HFFc6 (cell line): ENCODE data around the gene ERBB4. TPM values are rescaled to one million over a fixed set of nuclear protein-coding genes. Genes with fewer than 3 reads are reported as not detected.

Experiments used
- DNase-seq: peaks from one replicate; pipeline ENCODE4 v3.0.0-alpha.2; 2018
- H3K27ac Mint-ChIP-seq: 2 replicates; pipeline ENCODE4 v1.8.0; 2020; ENCODE audit warnings: mild to moderate bottlenecking, mixed read lengths
- H3K27me3 Mint-ChIP-seq: 2 replicates; pipeline ENCODE4 v1.8.0; 2021; ENCODE audit warnings: mild to moderate bottlenecking, moderate library complexity, mixed read lengths; ENCODE audit not compliant: insufficient read depth
- H3K36me3 Mint-ChIP-seq: 2 replicates; pipeline ENCODE4 v1.8.0; 2021; ENCODE audit warnings: low read depth, mixed read lengths
- H3K4me1 Mint-ChIP-seq: 2 replicates; pipeline ENCODE4 v1.8.0; 2020; ENCODE audit warnings: low read depth, mixed read lengths
- H3K4me3 Mint-ChIP-seq: 2 replicates; pipeline ENCODE4 v1.8.0; 2020; ENCODE audit warnings: mild to moderate bottlenecking, moderate library complexity, mixed read lengths
- H3K9me3 Mint-ChIP-seq: 2 replicates; pipeline ENCODE4 v1.8.0; 2020; ENCODE audit warnings: mild to moderate bottlenecking, mixed read lengths
- total RNA-seq, 6 experiments: library from RNA; stranded (reverse); fragmentation: NEBNext Ultra II Directional; extraction: Animal tissue kit (Norgen Biotek cat#: 25700); gene quantifications; 2 replicates in 1 of 6; 3 replicates in 5 of 6; pipeline ENCODE4 v1.2.3, GENCODE V29; 2021
- TF ChIP-seq, protein P1 (sequence below): fragments of 200-600 bp; sonication (generic); IDR thresholded peaks from 2 replicates; pipeline ENCODE4 v1.5.0; 2021; ENCODE audit warnings: antibody characterized with exemption, mild to moderate bottlenecking

The ERBB4 gene
- total RNA-seq, 6 experiments from 2014 or later: not detected

- H3K27me3 Mint-ChIP-seq: no peaks in the 10 kb centered on the region
- peaks cover 16% of the 10 kb centered on the region for H3K4me1 Mint-ChIP-seq
- no peaks in the 10 kb centered on the region for H3K36me3 Mint-ChIP-seq
- no peak overlapping the region for H3K4me3 Mint-ChIP-seq
- H3K27ac Mint-ChIP-seq: no peak overlapping the region
- TF ChIP-seq, protein P1, sequence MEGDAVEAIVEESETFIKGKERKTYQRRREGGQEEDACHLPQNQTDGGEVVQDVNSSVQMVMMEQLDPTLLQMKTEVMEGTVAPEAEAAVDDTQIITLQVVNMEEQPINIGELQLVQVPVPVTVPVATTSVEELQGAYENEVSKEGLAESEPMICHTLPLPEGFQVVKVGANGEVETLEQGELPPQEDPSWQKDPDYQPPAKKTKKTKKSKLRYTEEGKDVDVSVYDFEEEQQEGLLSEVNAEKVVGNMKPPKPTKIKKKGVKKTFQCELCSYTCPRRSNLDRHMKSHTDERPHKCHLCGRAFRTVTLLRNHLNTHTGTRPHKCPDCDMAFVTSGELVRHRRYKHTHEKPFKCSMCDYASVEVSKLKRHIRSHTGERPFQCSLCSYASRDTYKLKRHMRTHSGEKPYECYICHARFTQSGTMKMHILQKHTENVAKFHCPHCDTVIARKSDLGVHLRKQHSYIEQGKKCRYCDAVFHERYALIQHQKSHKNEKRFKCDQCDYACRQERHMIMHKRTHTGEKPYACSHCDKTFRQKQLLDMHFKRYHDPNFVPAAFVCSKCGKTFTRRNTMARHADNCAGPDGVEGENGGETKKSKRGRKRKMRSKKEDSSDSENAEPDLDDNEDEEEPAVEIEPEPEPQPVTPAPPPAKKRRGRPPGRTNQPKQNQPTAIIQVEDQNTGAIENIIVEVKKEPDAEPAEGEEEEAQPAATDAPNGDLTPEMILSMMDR: no peak
- DNase-seq: no peak
- H3K9me3 Mint-ChIP-seq: no peaks in the 10 kb centered on the region; the same call in 1 of the 2 replicates
These were observed 130.1 kb downstream of the ERBB4 start for GRCh38 chr2:212408524-212408923.

DNA sequence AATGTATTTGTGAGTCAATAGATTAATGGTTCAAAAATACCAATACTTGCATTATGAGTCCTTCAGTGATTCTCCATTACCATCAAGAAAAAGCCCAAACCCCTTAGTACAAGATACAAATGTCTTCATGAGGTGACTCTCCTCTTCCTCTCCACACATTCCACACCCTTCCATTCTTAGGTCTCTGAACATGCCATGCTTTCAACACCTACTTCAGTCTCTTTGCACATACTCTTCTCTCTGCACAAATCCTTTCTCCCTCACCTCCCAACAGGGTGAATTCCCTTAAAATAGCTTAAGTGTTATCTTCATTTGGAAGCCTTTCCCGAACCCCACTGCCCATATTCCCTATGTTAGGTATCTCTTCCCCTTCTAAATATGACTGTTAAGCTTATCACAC, 131.9 kb downstream of the ERBB4 start:
- DNase-seq: no peak
- Mint-ChIP-seq H3K27ac (no peak overlapping the region), H3K9me3 (no peaks in the 10 kb centered on the region; the same call in 1 of the 2 replicates), H3K4me3 (no peak overlapping the region), H3K27me3 (no peaks in the 10 kb centered on the region), H3K36me3 (no peaks in the 10 kb centered on the region), H3K4me1 (peaks cover 16% of the 10 kb centered on the region)
- TF ChIP-seq, protein P1: no peak

- H3K27ac Mint-ChIP-seq: no peak overlapping the region
- no peaks in the 10 kb centered on the region for H3K27me3 Mint-ChIP-seq
- H3K4me1 Mint-ChIP-seq: no peaks in the 10 kb centered on the region
- TF ChIP-seq, protein P1: peak; percentile 26; the same call in 1 of the 2 replicates
- H3K9me3 Mint-ChIP-seq: no peaks in the 10 kb centered on the region; the same call in 1 of the 2 replicates
- DNase-seq: no peak
- no peak overlapping the region for H3K4me3 Mint-ChIP-seq
- no peaks in the 10 kb centered on the region for H3K36me3 Mint-ChIP-seq
These were observed 136.3 kb downstream of the ERBB4 start for GRCh38 chr2:212402316-212402715.

DNA sequence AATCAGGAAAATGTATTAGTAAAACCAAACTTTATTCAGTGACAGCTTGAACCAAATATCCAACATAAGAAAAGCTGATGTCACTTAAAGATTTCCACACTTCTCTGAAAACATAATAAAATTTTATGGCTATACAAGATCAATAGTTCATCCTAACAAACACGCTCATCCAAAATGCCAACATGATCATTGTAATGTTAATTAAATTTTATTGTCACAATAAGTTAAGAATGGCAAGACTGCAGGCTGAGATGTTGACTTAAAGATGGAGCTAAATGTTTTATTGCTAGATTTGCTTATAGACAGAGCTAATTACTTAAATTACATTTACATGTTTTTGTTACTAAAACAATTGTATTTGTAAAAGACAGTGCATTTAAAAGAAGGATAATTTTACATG, 140.3 kb downstream of the ERBB4 start:
- Mint-ChIP-seq H3K9me3 (no peaks in the 10 kb centered on the region), H3K36me3 (no peaks in the 10 kb centered on the region), H3K27ac (no peak overlapping the region), H3K4me3 (no peak overlapping the region), H3K27me3 (no peaks in the 10 kb centered on the region), H3K4me1 (peaks cover 5% of the 10 kb centered on the region)
- TF ChIP-seq, protein P1: no peak
- DNase-seq: no peak

DNA sequence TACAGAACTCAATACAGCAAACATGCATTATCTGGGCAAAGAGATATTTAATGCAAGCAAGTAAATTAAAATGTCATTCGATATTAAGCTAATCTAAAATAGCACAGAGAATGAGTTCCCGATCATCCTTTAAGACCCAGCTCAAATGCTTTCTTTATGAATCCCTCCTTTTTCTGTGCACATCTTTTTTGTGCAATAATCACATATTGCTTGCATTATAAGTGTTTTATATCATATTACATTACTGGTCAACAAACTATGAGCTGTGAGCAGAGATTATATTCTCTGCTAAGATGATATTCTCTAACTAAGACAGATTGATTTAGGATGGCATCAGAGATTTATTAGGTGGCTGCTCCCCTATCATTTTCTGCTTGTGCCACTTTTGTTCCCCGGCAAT, 146.1 kb downstream of the ERBB4 start:
- no peak overlapping the region; the same call in 1 of the 2 replicates for H3K4me3 Mint-ChIP-seq
- H3K36me3 Mint-ChIP-seq: no peaks in the 10 kb centered on the region
- no peaks in the 10 kb centered on the region; the same call in 1 of the 2 replicates for H3K27me3 Mint-ChIP-seq
- TF ChIP-seq, protein P1: no peak
- no peak for DNase-seq
- no peaks in the 10 kb centered on the region for H3K9me3 Mint-ChIP-seq
- no peak overlapping the region for H3K27ac Mint-ChIP-seq
- peaks cover 28% of the 10 kb centered on the region for H3K4me1 Mint-ChIP-seq

DNA sequence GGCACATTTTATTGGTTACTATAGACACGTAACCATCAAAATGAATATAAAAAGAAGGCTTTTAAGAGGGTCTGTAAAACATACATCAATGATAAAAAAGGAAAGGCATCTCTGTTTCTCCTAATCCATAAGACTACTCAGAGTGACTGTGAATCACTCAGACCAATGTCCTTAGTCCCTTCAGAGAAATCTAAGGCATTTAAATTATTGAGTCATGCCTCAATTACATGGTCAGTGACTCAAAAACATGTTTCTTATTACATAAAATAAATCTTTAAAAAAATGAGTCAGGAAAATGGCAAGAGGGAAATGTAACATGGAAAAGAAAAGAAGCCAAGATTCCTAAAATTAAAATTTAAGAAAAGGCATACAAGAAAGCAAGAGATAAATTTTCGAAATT, 146.6 kb downstream of the ERBB4 start:
- TF ChIP-seq, protein P1: no peak

More for the DNA sequence above, 146.6 kb downstream of the ERBB4 start:
- Mint-ChIP-seq H3K4me3 (no peak overlapping the region; the same call in 1 of the 2 replicates), H3K36me3 (no peaks in the 10 kb centered on the region), H3K9me3 (no peaks in the 10 kb centered on the region), H3K4me1 (peaks cover 28% of the 10 kb centered on the region), H3K27ac (0 out of 2 replicates have a peak overlapping the region, but pooled peaks have one; percentile 21), H3K27me3 (no peaks in the 10 kb centered on the region; the same call in 1 of the 2 replicates)
- DNase-seq: peak; percentile 78
